Stimulated activated CD4-positive, alpha-beta T cell treated with anti-CD3 and anti-CD28 coated beads, TNF-alpha, amount 100 ng/mL, for 48 hours (primary cell): ENCODE measurements around the gene ABCC3.
A peak's percentile ranks its signal among the peaks of the same experiment; 100 is the strongest.
"Not testable (repeated sequence)": the region's sequence is repeated elsewhere in the genome, so short reads cannot be mapped to it uniquely, and the experiment has no call there.

ENCODE experiments used
- DNase-seq, 3 donors: peaks; one replicate each; pipeline ENCODE4 v3.0.0-alpha.2; 2020; ENCODE audit warnings: low read depth in 3 of 3

ABCC3 gene

GRCh38 chr17:50707289-50708049, 72.8 kb downstream of the ABCC3 start, which contains the start of gene ANKRD40:
Gene ANKRD40, minus strand, starts transcription at chr17:50707914. Its CDS starts 260 bp downstream, at chr17:50707654.
- peak; percentile 76 to 89 (median 85) for DNase-seq

GRCh38 chr17:50708050-50709000, 73.6 kb downstream of the ABCC3 start:
- no peak for DNase-seq

GRCh38 chr17:50709053-50709452, 74.4 kb downstream of the ABCC3 start:
- DNase-seq, result not testable (repeated sequence)

GRCh38 chr17:50710025-50710424, 75.3 kb downstream of the ABCC3 start:
- no peak for DNase-seq

- DNase-seq, result no peak
These were observed 76.0 kb downstream of the ABCC3 start for GRCh38 chr17:50710650-50711049.

- no peak for DNase-seq
These were observed 78.0 kb downstream of the ABCC3 start for GRCh38 chr17:50712641-50713040.

- DNase-seq, result no peak
These were observed 80.8 kb downstream of the ABCC3 start for GRCh38 chr17:50715471-50715870.

- peak; percentile 83 to 89 (median 87) for DNase-seq
These were observed 84.7 kb downstream of the ABCC3 start, which contains the start of gene LUC7L3 for GRCh38 chr17:50719144-50719923. Gene LUC7L3, plus strand, starts transcription at chr17:50719603. Its CDS starts 130 bp downstream, at chr17:50719733.

GRCh38 chr17:50719924-50720794, 85.5 kb downstream of the ABCC3 start:
- DNase-seq, result no peak

- DNase-seq, result no peak
These were observed 86.7 kb downstream of the ABCC3 start for GRCh38 chr17:50721194-50722010.

- DNase-seq, result no peak
These were observed 88.1 kb downstream of the ABCC3 start for GRCh38 chr17:50722746-50723145.

- DNase-seq, result not testable (repeated sequence)
These were observed 89.9 kb downstream of the ABCC3 start for GRCh38 chr17:50724622-50725021.

- DNase-seq, result no peak
These were observed 91.3 kb downstream of the ABCC3 start for GRCh38 chr17:50725769-50726655.

GRCh38 chr17:50728112-50728429, 93.4 kb downstream of the ABCC3 start:
- no peak for DNase-seq

GRCh38 chr17:50728881-50729765, 94.4 kb downstream of the ABCC3 start:
- no peak for DNase-seq

- no peak for DNase-seq
These were observed 97.1 kb downstream of the ABCC3 start for GRCh38 chr17:50731575-50732460.

GRCh38 chr17:50735287-50735686, 100.6 kb downstream of the ABCC3 start:
- DNase-seq, result no peak
